Ishikawa (cell line): ENCODE results near the gene ZMYND8.

Source experiments
- CEBPB ChIP-seq: IDR thresholded peaks from 2 replicates; pipeline ENCODE4 v1.6.1; 2012
- CREB1 ChIP-seq: IDR thresholded peaks from 2 replicates; pipeline ENCODE4 v1.6.1; 2012; ENCODE audit warnings: low read depth
- EGR1 ChIP-seq: IDR thresholded peaks from 2 replicates; pipeline ENCODE4 v1.6.1; 2012
- EP300 ChIP-seq: IDR thresholded peaks from 2 replicates; pipeline ENCODE4 v1.6.1; 2012; ENCODE audit warnings: borderline replicate concordance
- FOXM1 ChIP-seq: IDR thresholded peaks from 2 replicates; pipeline ENCODE4 v1.6.1; 2012; ENCODE audit warnings: low read depth, borderline replicate concordance
- RAD21 ChIP-seq: IDR thresholded peaks from 2 replicates; pipeline ENCODE4 v1.6.1; 2012; ENCODE audit warnings: low read depth
- TAF1 ChIP-seq: IDR thresholded peaks from 2 replicates; pipeline ENCODE4 v1.6.1; 2012; ENCODE audit warnings: low read depth, mild to moderate bottlenecking
- TCF12 ChIP-seq: IDR thresholded peaks from 2 replicates; pipeline ENCODE4 v1.6.1; 2012; ENCODE audit warnings: low read depth
- TEAD4 ChIP-seq: IDR thresholded peaks from 2 replicates; pipeline ENCODE4 v1.6.1; 2012
- YY1 ChIP-seq: IDR thresholded peaks from 2 replicates; pipeline ENCODE4 v1.6.1; 2012; ENCODE audit warnings: low read depth
- ZBTB7A ChIP-seq: IDR thresholded peaks from 2 replicates; pipeline ENCODE4 v1.6.1; 2012; ENCODE audit warnings: low read depth
- TF ChIP-seq, protein P1 (sequence below): IDR thresholded peaks from 2 replicates; pipeline ENCODE4 v1.6.1; 2012
- TF ChIP-seq, protein P2 (sequence below): IDR thresholded peaks from 2 replicates; pipeline ENCODE4 v1.6.1; 2012; ENCODE audit warnings: low read depth, mild to moderate bottlenecking
- TF ChIP-seq, protein P3 (sequence below): IDR thresholded peaks from 2 replicates; pipeline ENCODE4 v1.6.1; 2012

DNA sequence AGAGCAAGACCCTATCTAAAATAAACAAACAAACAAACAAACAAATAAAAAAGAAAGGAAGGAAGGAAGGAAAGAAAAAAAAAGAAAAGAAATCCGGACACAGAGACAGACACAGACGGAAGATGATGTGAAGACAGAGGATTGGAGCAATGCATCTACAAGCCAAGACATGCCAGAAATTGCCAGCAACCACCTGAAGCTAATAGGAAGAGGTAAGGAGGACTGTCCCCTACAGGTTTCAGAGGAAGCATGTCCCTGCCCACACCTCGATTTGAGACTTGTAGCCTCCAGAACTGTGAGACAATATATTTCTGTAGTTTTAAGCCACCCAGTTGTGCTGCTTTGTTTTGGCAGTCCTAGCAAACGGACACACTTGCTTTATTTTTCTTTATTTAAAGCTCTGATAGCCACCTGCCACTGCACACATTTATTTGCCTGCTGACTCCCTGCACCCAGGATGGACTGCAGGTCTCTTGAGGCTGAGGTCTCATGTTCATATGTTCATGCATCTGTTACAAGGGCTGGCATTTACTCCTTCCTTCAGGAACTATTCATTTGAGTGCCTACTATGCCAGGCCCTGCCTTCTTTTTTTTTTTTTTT, 20.7 kb upstream of the ZMYND8 start:
- TF ChIP-seq, protein P1, sequence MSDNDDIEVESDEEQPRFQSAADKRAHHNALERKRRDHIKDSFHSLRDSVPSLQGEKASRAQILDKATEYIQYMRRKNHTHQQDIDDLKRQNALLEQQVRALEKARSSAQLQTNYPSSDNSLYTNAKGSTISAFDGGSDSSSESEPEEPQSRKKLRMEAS: no peak
- TF ChIP-seq TCF12 (no peak), EP300 (no peak), CEBPB (no peak), CREB1 (no peak), EGR1 (no peak), TAF1 (no peak), ZBTB7A (no peak), YY1 (no peak), TEAD4 (no peak), FOXM1 (no peak), RAD21 (no peak)
- TF ChIP-seq, protein P2, sequence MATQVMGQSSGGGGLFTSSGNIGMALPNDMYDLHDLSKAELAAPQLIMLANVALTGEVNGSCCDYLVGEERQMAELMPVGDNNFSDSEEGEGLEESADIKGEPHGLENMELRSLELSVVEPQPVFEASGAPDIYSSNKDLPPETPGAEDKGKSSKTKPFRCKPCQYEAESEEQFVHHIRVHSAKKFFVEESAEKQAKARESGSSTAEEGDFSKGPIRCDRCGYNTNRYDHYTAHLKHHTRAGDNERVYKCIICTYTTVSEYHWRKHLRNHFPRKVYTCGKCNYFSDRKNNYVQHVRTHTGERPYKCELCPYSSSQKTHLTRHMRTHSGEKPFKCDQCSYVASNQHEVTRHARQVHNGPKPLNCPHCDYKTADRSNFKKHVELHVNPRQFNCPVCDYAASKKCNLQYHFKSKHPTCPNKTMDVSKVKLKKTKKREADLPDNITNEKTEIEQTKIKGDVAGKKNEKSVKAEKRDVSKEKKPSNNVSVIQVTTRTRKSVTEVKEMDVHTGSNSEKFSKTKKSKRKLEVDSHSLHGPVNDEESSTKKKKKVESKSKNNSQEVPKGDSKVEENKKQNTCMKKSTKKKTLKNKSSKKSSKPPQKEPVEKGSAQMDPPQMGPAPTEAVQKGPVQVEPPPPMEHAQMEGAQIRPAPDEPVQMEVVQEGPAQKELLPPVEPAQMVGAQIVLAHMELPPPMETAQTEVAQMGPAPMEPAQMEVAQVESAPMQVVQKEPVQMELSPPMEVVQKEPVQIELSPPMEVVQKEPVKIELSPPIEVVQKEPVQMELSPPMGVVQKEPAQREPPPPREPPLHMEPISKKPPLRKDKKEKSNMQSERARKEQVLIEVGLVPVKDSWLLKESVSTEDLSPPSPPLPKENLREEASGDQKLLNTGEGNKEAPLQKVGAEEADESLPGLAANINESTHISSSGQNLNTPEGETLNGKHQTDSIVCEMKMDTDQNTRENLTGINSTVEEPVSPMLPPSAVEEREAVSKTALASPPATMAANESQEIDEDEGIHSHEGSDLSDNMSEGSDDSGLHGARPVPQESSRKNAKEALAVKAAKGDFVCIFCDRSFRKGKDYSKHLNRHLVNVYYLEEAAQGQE: no peak
- TF ChIP-seq, protein P3, sequence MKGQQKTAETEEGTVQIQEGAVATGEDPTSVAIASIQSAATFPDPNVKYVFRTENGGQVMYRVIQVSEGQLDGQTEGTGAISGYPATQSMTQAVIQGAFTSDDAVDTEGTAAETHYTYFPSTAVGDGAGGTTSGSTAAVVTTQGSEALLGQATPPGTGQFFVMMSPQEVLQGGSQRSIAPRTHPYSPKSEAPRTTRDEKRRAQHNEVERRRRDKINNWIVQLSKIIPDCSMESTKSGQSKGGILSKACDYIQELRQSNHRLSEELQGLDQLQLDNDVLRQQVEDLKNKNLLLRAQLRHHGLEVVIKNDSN: no peak
